GM18861 (cell line): Measurements from ENCODE around the gene XRRA1.

Source experiments
- ATAC-seq: cut with Tn5 transposase; IDR thresholded peaks from one replicate; pipeline ENCODE4 v1.9.1; 2021; ENCODE audit not compliant: unreplicated experiment

The XRRA1 gene

GRCh38 chr11:74952752-74953151 is 3.9 kb upstream of the XRRA1 start:
- no peak for ATAC-seq

GRCh38 chr11:74951226-74951625 is 2.3 kb upstream of the XRRA1 start:
- no peak for ATAC-seq

- no peak for ATAC-seq
Observed at GRCh38 chr11:74950374-74950969, 1.6 kb upstream of the XRRA1 start.

- no peak for ATAC-seq
Observed at GRCh38 chr11:74949753-74950137, 854 bp upstream of the XRRA1 start.

- no peak for ATAC-seq
Observed at GRCh38 chr11:74948546-74948897, 369 bp downstream of the XRRA1 start.

- no peak for ATAC-seq
Observed at GRCh38 chr11:74942073-74942759, 6.7 kb downstream of the XRRA1 start.

- ATAC-seq, result no peak
Observed at GRCh38 chr11:74941492-74941891, 7.4 kb downstream of the XRRA1 start.

- ATAC-seq, result no peak
Observed at GRCh38 chr11:74937696-74938475, 11.0 kb downstream of the XRRA1 start.

GRCh38 chr11:74936976-74937375 is 11.9 kb downstream of the XRRA1 start:
- ATAC-seq, result no peak

GRCh38 chr11:74936087-74936486 is 12.8 kb downstream of the XRRA1 start:
- no peak for ATAC-seq

- ATAC-seq, result no peak
Observed at GRCh38 chr11:74935285-74935684, 13.6 kb downstream of the XRRA1 start.

GRCh38 chr11:74933765-74934164 is 15.1 kb downstream of the XRRA1 start:
- no peak for ATAC-seq

- no peak for ATAC-seq
Observed at GRCh38 chr11:74932797-74933196, 16.1 kb downstream of the XRRA1 start.

GRCh38 chr11:74932169-74932568 is 16.7 kb downstream of the XRRA1 start:
- ATAC-seq, result no peak

- peak; percentile 67 for ATAC-seq
Observed at GRCh38 chr11:74929431-74930363, 19.2 kb downstream of the XRRA1 start.

- no peak for ATAC-seq
Observed at GRCh38 chr11:74927496-74927895, 21.4 kb downstream of the XRRA1 start.

GRCh38 chr11:74926304-74927030 is 22.4 kb downstream of the XRRA1 start:
- no peak for ATAC-seq

GRCh38 chr11:74925281-74925680 is 23.6 kb downstream of the XRRA1 start:
- ATAC-seq, result no peak

- ATAC-seq, result no peak
Observed at GRCh38 chr11:74923125-74923524, 25.8 kb downstream of the XRRA1 start.

GRCh38 chr11:74909812-74910211 is 39.1 kb downstream of the XRRA1 start:
- no peak for ATAC-seq

GRCh38 chr11:74909385-74909784 is 39.5 kb downstream of the XRRA1 start:
- ATAC-seq, result no peak
